PFSK-1 (cell line): ENCODE measurements around the gene TSPO2.

Experiments used
- POLR2AphosphoS5 ChIP-seq: IDR thresholded peaks from 2 replicates; pipeline ENCODE4 v1.6.1; 2012; ENCODE audit warnings: low read depth, mild to moderate bottlenecking, control low read depth, low read length, moderate library complexity
- REST ChIP-seq, 2 experiments: IDR thresholded peaks; 2 replicates each; pipeline versions ENCODE4 v1.6.1 to v1.8.0; 2011 to 2012; ENCODE audit warnings: low read depth in 2 of 2, low read length in 2 of 2, control low read depth in 1 of 2, inconsistent platforms in 1 of 2, mild to moderate bottlenecking in 1 of 2, moderate library complexity in 1 of 2; ENCODE audit not compliant: insufficient read depth in 1 of 2

GRCh38 chr6:41002168-41002567, 40.1 kb upstream of the TSPO2 start:
- no peak for TF ChIP-seq REST (IDR thresholded peaks at IDR 0.05; ENCODE audit: insufficient read depth in 1 of 2, low read depth in 2 of 2, low read length in 2 of 2)
- TF ChIP-seq POLR2AphosphoS5: no peak
